HL-60 (cell line): ENCODE measurements around the gene INTS7.

Experiments used
- DNase-seq, 2 experiments: peaks; one replicate each; pipeline ENCODE4 v3.0.0-alpha.2; 2010 to 2020; ENCODE audit warnings: low read depth in 1 of 2, low spot score in 1 of 2
- H3K27ac ChIP-seq: fragments of 250-450 bp; sonication (Bioruptor Pico); replicated peaks from 2 replicates; pipeline ENCODE4 v1.5.1; 2020; ENCODE audit warnings: mild to moderate bottlenecking, moderate library complexity
- H3K27me3 ChIP-seq: fragments of 250-450 bp; sonication (Bioruptor Pico); 2 replicates; pipeline ENCODE4 v1.5.1; 2021; ENCODE audit warnings: mild to moderate bottlenecking, moderate library complexity; ENCODE audit not compliant: insufficient read depth, poor library complexity, severe bottlenecking
- H3K4me3 ChIP-seq: replicated peaks from 2 replicates; pipeline ENCODE4 v1.5.1; 2011; ENCODE audit warnings: mild to moderate bottlenecking, control low read depth, low read length; ENCODE audit not compliant: insufficient read depth
- GABPA ChIP-seq: IDR thresholded peaks from 2 replicates; pipeline ENCODE4 v1.6.1; 2012; ENCODE audit warnings: low read depth
- POLR2AphosphoS5 ChIP-seq: IDR thresholded peaks from 2 replicates; pipeline ENCODE4 v1.6.1; 2012; ENCODE audit warnings: low read depth
- SPI1 ChIP-seq: IDR thresholded peaks from 2 replicates; pipeline ENCODE4 v1.6.1; 2012; ENCODE audit warnings: low read depth, mild to moderate bottlenecking, borderline replicate concordance
- TF ChIP-seq, protein P1 (sequence below): IDR thresholded peaks from one replicate; pipeline ENCODE4 v1.5.1; 2011; ENCODE audit warnings: low read length, control low read depth, inconsistent platforms; ENCODE audit not compliant: insufficient read depth
- TF ChIP-seq, protein P2 (sequence below): IDR thresholded peaks from 2 replicates; pipeline ENCODE4 v1.6.1; 2012; ENCODE audit warnings: low read depth; ENCODE audit not compliant: insufficient replicate concordance

INTS7 gene

DNA sequence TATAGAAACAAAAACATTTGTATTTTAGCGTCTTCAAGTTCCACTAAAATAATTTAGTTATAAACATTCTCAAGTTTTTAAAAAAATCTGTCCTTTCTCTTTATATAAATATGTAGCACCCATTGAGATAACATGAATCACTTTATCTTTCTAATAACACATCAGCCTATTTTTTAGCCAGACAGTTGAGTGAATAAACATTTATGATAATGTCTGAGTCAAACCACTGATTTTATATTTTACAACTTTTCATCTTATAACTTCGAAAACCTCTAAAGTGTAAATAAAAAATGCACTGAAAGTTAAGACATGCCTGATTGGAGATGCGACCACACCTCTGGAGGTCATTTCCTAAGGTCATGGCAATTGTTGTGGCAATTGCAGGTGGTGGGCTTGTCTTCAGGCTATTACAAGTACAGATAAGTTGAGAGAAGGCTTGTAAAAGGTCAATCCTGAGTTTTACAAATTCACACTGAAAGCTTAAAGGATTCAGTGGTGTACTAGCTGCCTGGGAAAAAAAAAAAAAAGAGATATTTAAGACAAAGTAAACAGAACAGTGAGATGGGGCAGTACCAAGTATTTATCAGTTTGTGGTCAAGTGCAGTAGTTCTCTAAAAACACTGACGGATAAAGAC, 67.0 kb downstream of the INTS7 start:
- DNase-seq: no peak
- Histone ChIP-seq H3K27me3 (no peaks in the 10 kb centered on the region), H3K4me3 (no peak overlapping the region), H3K27ac (no peak overlapping the region)
- TF ChIP-seq, protein P1, sequence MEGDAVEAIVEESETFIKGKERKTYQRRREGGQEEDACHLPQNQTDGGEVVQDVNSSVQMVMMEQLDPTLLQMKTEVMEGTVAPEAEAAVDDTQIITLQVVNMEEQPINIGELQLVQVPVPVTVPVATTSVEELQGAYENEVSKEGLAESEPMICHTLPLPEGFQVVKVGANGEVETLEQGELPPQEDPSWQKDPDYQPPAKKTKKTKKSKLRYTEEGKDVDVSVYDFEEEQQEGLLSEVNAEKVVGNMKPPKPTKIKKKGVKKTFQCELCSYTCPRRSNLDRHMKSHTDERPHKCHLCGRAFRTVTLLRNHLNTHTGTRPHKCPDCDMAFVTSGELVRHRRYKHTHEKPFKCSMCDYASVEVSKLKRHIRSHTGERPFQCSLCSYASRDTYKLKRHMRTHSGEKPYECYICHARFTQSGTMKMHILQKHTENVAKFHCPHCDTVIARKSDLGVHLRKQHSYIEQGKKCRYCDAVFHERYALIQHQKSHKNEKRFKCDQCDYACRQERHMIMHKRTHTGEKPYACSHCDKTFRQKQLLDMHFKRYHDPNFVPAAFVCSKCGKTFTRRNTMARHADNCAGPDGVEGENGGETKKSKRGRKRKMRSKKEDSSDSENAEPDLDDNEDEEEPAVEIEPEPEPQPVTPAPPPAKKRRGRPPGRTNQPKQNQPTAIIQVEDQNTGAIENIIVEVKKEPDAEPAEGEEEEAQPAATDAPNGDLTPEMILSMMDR: no peak
- TF ChIP-seq SPI1: no peak
- no peak for TF ChIP-seq GABPA
- TF ChIP-seq, protein P2, sequence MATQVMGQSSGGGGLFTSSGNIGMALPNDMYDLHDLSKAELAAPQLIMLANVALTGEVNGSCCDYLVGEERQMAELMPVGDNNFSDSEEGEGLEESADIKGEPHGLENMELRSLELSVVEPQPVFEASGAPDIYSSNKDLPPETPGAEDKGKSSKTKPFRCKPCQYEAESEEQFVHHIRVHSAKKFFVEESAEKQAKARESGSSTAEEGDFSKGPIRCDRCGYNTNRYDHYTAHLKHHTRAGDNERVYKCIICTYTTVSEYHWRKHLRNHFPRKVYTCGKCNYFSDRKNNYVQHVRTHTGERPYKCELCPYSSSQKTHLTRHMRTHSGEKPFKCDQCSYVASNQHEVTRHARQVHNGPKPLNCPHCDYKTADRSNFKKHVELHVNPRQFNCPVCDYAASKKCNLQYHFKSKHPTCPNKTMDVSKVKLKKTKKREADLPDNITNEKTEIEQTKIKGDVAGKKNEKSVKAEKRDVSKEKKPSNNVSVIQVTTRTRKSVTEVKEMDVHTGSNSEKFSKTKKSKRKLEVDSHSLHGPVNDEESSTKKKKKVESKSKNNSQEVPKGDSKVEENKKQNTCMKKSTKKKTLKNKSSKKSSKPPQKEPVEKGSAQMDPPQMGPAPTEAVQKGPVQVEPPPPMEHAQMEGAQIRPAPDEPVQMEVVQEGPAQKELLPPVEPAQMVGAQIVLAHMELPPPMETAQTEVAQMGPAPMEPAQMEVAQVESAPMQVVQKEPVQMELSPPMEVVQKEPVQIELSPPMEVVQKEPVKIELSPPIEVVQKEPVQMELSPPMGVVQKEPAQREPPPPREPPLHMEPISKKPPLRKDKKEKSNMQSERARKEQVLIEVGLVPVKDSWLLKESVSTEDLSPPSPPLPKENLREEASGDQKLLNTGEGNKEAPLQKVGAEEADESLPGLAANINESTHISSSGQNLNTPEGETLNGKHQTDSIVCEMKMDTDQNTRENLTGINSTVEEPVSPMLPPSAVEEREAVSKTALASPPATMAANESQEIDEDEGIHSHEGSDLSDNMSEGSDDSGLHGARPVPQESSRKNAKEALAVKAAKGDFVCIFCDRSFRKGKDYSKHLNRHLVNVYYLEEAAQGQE: no peak
- TF ChIP-seq POLR2AphosphoS5: no peak

DNA sequence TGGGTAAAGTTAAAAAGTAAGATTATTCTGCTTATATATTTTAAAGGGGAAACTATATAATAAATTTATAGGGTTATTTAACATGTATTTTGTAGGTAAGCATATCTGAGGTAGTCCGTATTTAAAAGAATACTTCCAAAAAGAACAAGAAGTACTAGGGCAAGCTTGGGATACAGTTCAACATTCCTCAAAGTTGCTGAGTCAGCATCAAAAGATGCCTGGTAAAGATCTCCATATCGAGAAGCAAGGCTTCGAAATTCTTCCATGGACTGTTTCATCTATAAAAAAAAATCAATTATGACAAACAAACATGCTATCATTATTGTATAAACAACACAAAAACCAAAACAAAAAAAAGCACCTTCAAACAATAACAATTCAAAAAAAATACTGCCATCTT, 67.7 kb downstream of the INTS7 start:
- no peak overlapping the region for H3K4me3 ChIP-seq
- no peak for DNase-seq
- TF ChIP-seq GABPA (no peak), SPI1 (no peak), POLR2AphosphoS5 (no peak)
- TF ChIP-seq, protein P2: no peak
- TF ChIP-seq, protein P1: no peak
- H3K27me3 ChIP-seq: no peaks in the 10 kb centered on the region
- no peak overlapping the region for H3K27ac ChIP-seq

DNA sequence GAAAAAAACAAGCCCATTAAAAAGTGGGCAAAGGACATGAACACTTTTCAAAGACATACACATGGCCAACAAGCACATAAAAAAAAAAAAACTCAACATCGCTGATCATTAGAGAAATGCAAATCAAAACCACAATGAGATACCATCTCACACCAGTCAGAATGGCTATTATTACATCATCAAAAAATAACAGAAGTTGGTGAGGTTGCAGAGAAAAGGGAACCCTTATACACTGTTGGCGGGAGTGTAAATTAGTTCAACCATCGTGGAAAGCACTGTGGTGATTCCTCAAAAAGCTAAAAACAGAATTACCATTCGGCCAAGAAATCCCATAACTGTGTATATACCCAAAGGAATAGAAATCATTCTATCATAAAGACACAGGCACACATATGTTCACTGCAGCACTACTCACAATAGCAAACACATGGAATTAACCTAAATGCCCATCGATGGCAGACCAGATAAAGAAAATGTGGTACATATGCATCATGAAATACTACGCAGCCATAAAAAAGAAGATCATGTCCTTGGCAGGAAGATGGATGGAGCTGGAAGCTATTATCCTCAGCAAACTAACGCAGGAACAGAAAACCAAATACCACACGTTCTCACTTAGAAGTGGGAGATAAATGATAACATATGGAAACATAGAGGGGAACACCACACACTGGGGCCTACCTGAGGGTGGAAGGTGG, 70.1 kb downstream of the INTS7 start:
- H3K27me3 ChIP-seq: no peaks in the 10 kb centered on the region
- no peak overlapping the region for H3K4me3 ChIP-seq
- H3K27ac ChIP-seq: peak overlapping the region; percentile 13
- TF ChIP-seq, protein P1: no peak
- no peak for TF ChIP-seq POLR2AphosphoS5
- peak; percentile 79; the same call in 1 of the 2 replicates for TF ChIP-seq SPI1
- TF ChIP-seq, protein P2: no peak
- no peak for TF ChIP-seq GABPA
- DNase-seq: peak; percentile 12 to 55
